Activated CD8-positive, alpha-beta memory T cell treated with anti-CD3 and anti-CD28 coated beads, Interleukin-2, amount 50 U/mL, for 4 hours (primary cell): Measurements from ENCODE around the gene PSMB7.

ENCODE experiments used
- DNase-seq: peaks from one replicate; pipeline ENCODE4 v3.0.0-alpha.2; 2020

The PSMB7 gene

GRCh38 chr9:124409410-124409809, 5.8 kb downstream of the PSMB7 start:
- no peak for DNase-seq

- DNase-seq: no peak
Measured at GRCh38 chr9:124403246-124403645, 12.0 kb downstream of the PSMB7 start.

- DNase-seq: no peak
Measured at GRCh38 chr9:124399968-124400940, 15.0 kb downstream of the PSMB7 start.

GRCh38 chr9:124399323-124399967, 15.8 kb downstream of the PSMB7 start:
- no peak for DNase-seq

- no peak for DNase-seq
Measured at GRCh38 chr9:124398191-124398935, 16.9 kb downstream of the PSMB7 start.

- no peak for DNase-seq
Measured at GRCh38 chr9:124395826-124396225, 19.4 kb downstream of the PSMB7 start.

GRCh38 chr9:124394596-124394995, 20.6 kb downstream of the PSMB7 start:
- no peak for DNase-seq

GRCh38 chr9:124394167-124394566, 21.1 kb downstream of the PSMB7 start:
- DNase-seq: no peak

GRCh38 chr9:124392871-124393460, 22.3 kb downstream of the PSMB7 start:
- no peak for DNase-seq

- no peak for DNase-seq
Measured at GRCh38 chr9:124392254-124392870, 22.9 kb downstream of the PSMB7 start.

- no peak for DNase-seq
Measured at GRCh38 chr9:124390794-124391658, 24.2 kb downstream of the PSMB7 start.

- no peak for DNase-seq
Measured at GRCh38 chr9:124389146-124389939, 25.9 kb downstream of the PSMB7 start.

- no peak for DNase-seq
Measured at GRCh38 chr9:124388275-124389048, 26.8 kb downstream of the PSMB7 start.

GRCh38 chr9:124386201-124386600, 29.0 kb downstream of the PSMB7 start:
- no peak for DNase-seq

- DNase-seq: no peak
Measured at GRCh38 chr9:124385623-124386022, 29.6 kb downstream of the PSMB7 start.

- no peak for DNase-seq
Measured at GRCh38 chr9:124384846-124385245, 30.4 kb downstream of the PSMB7 start.

GRCh38 chr9:124384210-124384609, 31.0 kb downstream of the PSMB7 start:
- no peak for DNase-seq

GRCh38 chr9:124381170-124381945, 33.9 kb downstream of the PSMB7 start:
- no peak for DNase-seq
